ENCODE data around the gene PDHX. TPM values are rescaled to one million over a fixed set of nuclear protein-coding genes. Genes with fewer than 3 reads are reported as not detected.

The PDHX gene
- 19.4 and 24.7 TPM in 2 replicates for total RNA-seq

GRCh38 chr11:34916015-34916842 is at the start of gene PDHX, which contains the start of gene APIP:
PDHX (plus strand) TSS chr11:34916618; CDS start chr11:34916656, 38 bp downstream.
APIP (minus strand) TSS chr11:34916379; CDS start chr11:34916284, 95 bp downstream.

Other genes starting within 250 kb of the PDHX start
- 21.3 and 25.7 TPM in 2 replicates for gene APIP, start 239 bp upstream of the PDHX start, total RNA-seq
- 54.4 and 68.4 TPM in 2 replicates for gene CD44, start 222.6 kb downstream of the PDHX start, total RNA-seq